GM19395 (cell line): ENCODE results near the gene FOXP1.

Experiments
- ATAC-seq: cut with Tn5 transposase; IDR thresholded peaks from one replicate; pipeline ENCODE4 v1.9.1; 2021; ENCODE audit warnings: mild to moderate bottlenecking, moderate library complexity; ENCODE audit not compliant: unreplicated experiment

The FOXP1 gene

DNA sequence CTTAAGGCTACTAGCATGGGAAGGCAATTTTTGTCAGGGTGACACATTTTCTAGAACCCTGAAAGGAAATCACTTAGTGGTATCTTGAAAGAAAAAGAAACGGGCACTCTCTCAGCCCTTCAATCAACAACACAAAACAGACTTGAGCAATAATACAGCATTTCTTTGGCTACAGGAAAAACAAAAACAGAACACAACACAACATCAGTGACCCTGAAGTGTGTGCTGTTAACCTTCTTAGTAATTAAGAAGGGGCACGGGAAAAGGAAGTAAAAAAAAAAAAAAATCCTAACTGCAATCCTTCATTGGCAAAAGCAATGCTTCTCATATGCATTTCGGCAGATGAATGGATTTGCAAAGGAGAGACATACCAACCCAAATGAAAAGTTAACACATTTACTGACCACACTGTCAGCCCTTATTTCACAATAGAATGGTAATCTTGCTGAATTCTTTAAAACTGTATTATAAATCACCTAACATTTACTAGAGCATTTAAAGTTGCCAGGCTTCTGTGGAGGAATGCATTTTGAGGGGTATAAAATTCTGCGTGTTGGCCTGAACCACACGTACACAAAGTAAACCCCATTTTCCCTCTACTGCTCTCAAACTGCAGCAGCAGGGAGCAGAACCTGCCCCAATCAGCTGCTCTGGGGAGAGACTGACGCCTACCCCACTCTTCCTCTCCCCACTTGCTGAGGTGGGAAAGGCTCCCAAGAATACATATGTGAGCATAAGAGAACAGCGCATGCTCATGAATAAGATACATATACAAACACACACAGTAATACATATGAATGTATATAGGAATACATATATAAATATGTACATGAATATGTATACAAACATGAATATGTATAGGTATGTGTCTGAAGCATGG, 198.5 kb downstream of the FOXP1 start:
- no peak for ATAC-seq

DNA sequence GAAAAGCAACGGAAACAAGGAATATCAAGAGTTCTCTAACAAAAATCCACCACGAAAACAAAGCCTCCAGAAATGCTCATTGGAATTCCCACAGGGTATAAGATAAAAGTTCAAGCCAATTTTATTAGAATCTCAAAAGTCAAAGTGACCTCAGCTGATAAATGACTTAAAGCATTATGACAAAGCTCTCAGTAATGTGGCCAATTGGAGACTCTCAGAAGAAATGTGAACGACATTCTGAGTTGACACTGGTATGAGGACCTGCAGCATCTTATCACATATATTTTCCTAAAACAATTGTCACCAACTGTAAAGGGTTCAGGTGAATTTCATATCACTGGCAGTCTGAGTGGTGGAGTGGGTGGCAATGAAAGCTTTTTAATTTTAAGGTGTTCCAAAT, 199.1 kb downstream of the FOXP1 start:
- ATAC-seq: no peak

DNA sequence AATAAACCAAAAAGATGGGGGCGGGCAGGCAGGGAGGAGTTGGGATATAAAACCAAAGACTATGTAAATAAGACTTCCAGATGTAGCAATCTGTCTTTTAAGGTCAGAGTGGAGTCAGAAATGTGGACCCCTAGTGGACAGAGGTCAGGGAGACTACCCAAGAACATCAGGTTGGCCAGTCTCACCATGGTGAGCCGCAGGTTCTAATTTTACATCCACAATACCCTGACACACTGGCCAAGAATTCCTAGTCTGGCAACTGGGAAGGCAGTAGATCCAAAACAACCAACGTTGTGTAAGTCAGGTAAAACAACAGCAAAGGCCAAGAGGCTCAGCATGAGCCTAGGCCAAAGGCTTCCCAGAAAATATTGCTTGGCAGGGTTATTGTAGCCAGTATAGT, 203.4 kb downstream of the FOXP1 start:
- ATAC-seq: no peak

DNA sequence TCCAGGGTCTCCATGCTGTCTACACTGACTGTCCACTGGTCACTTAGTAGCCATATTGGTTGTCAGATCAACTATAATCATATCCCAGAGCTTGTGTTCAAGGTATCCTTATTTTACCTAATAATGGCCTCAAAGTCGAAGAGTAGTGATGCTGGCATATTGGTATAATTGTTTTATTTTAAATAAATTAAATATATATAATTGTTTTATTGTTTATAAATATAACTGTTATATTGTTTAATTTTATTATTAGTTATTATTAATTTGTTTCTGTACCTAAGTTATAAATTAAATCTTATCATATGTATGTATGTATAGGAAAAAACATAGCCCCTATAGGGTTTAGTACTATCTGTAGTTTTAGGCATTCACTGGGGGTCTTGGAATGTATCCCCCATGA, 205.0 kb downstream of the FOXP1 start:
- no peak for ATAC-seq

DNA sequence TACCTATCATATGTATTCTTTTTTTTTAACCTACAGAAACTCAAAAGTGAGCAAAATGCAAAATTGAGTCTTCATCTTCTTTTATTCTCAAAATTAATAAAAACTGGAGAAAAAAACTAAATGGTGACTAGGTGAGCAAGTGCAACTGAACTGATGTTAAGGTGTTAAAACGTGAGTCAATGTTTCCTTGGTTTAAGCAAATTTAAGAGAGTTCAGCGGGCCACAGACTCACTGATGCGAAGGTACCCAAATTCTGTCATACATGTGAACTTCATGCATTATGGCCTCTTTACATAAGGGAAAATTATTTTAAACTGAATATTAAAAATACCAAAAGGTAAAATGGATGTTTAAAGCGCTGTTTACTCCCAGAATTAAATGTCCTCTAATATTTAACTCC, 206.6 kb downstream of the FOXP1 start:
- no peak for ATAC-seq

DNA sequence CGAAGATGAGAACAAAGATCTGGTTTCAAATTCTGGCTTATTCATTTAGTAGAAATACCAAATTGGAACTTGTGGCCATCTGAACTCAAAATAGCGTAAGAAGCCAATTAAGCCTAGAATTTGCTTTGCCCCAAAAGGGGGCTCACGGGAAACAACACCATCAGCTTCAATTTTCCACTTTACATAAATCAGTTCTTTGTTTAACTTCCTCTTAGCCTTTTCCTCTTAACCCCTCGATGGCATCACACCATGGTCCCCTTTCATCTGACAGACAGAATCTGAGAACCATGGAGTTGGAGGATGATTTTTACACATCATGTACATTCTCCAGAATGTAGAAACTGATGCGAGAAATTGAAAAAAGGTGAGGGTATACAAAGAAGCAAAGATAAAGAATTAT, 207.0 kb downstream of the FOXP1 start:
- no peak for ATAC-seq

DNA sequence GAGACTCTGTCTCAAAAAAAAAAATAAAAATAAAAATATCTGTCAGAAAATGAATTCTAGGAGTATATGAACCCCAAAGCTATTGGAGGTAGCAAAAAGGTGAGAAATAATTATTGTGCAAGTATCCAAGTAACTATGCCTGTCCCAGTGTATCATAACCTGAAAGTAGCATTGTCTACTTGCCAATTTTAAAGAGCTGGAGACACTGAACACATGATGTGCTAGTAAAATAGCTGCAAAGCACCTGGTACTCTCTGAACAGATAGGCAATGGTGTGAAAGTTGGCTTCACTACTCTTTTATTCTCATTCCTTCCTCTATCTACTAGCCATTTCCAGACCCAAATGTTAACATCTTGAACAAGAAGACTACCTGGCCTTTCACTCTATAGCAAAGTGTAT, 208.9 kb downstream of the FOXP1 start:
- no peak for ATAC-seq

DNA sequence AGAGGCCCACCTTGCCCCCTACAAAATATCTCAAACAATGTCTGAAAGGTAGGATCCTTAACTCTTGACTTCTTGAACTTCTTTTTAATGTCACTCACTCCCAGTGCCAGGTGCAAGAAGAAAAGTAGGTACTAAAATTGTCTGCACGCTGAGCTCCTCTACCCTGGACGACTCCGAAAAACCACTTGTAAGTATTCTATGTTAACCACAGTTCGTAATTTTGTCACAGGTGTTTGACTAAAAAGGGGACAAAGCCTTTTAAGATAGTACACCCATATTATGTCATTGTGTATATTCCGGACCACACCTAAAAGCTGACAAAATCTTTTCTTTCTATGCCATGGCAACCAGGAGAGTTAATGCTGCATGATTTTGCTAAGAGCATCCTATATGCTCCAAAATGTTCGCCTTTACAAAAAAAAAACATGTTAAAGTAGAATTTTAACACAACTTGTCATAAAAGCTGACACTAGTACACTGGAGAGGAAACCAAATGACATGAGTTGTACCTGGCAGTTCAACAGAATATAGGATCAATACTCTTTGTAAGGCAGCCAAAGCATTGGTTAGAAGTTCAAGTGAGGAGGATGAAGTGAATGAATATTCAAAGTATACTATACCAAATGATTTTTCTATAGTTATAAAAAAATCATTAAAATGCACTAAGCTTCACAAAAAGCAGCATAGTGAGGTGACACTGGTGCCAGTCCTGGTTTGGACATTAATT, 210.5 kb downstream of the FOXP1 start:
- ATAC-seq: no peak

DNA sequence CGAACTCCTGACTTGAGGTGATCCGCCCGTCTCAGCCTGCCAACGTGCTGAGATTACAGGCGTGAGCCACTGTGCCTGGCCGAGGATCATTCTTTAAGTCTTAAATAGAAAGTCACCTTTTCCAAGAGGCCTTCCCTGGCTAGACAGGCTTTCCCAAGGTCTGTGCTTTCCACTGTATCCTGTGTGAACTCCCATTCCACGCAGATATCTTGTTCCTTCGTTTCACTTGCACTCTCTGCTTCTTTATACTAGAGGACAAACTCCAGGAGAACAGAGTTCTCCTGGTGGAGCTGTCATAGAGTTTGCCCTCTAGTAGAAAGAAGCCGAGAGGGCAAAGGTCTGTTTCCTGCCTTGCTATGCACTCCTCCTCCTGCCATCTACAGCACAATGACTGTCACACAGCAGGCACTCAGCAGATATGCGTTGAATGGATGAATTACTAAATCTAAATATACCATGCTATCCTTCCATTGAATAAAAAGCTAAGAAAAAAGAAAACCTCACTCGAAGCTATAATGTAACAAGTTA, 211.2 kb downstream of the FOXP1 start:
- no peak for ATAC-seq

DNA sequence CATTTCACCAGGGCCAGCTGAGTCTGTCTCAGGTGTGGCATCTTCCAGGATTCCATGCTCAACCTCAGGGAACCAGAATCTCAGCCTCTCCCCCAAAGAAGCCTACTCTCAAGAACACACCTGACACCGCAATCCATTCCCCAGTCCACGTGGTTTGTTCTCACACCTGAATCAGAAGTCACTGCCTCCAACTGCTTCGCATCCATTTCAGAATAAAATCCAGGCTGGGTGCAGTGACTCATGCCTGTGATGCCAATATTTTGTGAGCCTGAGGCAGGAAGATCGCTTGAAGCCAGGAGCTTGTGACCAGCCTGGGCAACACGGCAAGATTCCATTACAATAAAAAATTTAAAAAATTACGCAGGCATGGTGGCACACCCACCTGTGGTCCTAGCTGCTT, 212.2 kb downstream of the FOXP1 start:
- no peak for ATAC-seq

DNA sequence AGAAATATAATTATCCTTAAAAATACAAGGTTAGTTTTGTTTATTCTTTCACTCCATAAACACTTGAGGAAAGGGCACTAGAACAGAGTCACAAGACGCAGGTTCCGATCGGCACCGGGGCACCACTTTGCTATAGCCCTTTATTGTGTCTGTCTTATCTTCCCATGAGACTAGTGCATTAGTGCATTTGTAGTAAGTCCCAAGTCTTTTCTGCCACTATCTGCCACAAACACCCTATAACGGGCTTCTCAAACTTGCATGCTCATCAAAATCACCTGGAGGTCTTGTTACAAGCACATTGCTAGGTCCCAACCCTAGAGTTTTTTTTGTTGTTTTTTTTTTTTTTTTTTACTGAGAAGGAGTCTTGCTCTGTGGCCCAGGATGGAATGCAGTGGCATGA, 213.1 kb downstream of the FOXP1 start:
- no peak for ATAC-seq

DNA sequence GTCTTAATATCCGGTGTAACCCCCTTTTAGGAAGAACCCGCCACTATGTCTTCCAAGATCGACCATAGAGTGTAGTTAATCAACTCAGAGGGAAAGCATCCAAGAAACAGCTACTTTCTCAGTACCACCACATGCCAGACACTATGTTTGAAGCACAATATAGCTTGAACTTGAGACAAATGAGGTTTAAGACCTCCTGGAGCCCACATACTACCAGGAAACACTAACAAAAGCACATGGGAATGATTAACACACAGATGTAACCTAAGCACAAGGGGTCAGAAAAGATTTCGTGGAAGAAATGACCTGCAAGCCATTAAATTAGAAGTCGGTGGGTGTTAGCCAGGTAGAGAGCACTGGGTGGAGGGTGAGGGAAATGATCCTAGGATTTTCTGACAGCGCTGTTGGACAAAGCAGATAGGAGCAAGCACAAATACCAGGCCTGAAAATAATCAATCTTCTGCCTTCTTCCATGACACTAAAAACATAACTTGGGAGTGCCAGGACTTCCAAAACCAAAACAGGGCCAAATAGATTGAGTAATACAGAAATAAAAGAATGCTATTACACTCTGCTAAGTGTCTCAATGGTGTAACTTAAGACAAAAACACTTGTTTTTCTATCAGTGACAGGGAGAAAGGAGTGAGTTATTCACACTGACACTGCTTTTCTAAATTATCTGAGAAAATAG, 213.7 kb downstream of the FOXP1 start:
- no peak for ATAC-seq

DNA sequence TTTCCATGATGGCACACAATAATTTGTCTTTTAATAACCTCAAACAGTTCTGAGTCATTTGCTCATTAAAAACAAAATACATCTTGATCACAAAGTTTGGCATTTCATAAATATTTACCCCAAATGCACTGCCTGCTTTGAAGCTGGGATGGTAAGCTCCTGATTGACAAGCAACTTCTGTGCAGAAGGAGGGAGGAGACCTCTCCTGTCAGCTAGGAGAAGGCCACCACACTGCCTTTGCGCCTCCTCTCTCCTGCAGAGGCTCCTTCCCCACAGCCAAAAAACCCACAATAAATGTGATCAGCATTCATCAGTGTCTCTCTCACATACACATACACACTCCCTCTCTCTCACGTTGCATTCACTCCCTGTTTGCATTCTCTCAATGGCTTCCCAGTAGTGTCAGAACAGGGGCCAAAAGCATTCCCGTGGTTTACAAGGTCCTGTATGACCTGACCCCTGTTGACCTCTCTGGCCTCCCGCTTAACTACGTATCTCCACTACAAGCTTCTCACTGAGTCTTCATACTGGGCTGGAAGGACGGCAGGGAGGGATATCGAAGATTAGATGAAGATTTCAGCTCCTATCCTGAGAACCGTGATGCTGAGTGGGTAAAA, 216.4 kb downstream of the FOXP1 start:
- no peak for ATAC-seq

DNA sequence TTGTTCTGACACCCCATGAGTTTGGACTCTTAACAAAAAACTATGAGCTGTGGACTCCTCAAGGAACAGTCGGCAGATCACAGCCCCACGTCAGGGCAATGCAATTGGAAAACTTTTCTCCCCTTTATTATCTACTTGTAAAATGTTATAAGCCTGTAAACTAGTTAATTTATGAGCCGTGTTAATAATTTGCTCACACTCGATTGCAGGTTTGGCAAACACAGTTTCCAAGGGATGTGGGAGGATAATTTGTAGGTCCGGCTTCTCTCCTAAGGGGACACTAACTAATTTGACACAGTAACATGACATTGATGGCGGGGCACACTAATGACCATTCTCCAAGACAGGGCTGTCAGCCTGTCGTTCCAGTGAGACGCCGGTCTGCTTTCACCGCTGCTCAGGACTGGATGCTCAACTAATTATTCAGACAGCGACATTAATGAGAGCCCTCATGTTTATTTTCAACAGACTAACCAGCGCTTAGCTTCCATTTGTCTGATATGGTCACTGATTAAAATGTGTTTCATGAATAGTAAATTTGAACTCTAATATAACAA, 222.1 kb downstream of the FOXP1 start:
- no peak for ATAC-seq

DNA sequence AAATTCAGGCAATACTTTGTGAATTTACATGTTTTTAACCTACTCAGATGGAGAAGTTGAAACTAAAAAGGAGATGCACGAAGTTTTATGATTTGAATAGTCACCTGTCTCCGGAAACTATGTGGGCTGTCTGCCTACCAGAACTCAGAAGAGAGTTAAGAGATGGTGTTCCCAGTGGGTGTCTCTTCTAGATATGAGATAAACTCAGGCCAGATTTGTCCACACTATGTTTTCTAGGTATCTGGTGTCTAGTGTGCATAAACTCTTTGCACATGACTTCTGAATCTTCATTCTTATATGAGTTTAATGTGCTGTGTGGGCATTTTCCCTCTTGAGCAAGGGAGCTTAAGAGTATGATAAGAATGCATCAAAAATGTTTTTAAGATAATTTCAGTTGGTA, 222.8 kb downstream of the FOXP1 start:
- peak; percentile 84 for ATAC-seq

DNA sequence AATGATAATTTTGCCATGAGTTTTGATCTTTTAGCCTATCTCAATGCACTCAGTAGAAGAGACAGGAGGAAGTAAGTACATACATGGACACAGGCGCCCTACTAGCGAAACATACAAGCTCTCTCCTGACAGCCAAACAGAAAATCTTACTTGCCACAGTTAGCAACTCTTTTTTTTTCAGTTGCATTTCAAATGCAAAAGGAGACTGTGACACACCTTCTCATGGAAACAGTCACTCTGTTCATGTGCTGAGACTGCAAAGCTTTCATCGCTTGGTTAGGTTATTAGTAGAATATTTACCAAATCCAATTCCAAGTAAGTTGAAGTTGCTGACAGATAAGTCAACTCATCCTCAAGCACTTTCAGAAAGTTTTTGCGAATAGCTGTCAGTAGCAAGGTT, 223.3 kb downstream of the FOXP1 start:
- peak; percentile 54 for ATAC-seq

DNA sequence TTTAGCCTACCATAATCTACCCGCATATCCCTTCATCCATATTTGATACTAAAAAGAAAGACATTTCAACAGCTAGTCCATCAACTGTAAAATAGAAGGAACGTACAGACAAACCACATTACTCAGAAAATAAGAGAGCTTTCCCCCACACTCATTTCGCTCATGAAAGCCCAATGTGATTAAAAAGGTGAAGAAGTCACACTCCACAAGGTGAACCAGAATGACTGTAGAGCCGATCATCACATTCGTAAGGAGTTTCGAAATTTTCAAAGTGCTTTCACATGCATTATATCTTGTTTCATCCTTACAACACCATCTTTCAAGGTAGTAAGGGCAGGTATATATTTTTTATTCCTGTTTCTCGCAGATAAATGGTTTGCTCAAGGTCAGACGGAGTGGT, 225.3 kb downstream of the FOXP1 start:
- ATAC-seq: no peak

DNA sequence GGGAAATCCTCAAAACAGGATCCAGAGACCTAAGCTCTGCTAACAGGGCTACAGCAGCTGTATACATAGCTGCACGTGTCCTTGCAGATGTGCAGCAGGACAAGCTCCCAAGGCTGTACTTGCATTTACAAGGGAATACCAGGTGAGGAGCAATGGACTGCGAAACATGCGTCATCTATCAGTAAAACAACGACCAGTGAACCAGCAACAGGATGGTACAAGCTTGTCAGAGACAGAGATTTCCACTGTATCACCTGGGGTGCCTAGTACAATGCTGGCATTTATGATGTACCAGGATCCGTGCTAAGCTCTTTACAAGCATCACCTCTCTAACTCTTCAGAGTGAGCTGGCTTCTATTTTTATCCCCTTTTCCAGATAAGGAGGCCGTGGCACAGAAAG, 227.3 kb downstream of the FOXP1 start:
- ATAC-seq: no peak

DNA sequence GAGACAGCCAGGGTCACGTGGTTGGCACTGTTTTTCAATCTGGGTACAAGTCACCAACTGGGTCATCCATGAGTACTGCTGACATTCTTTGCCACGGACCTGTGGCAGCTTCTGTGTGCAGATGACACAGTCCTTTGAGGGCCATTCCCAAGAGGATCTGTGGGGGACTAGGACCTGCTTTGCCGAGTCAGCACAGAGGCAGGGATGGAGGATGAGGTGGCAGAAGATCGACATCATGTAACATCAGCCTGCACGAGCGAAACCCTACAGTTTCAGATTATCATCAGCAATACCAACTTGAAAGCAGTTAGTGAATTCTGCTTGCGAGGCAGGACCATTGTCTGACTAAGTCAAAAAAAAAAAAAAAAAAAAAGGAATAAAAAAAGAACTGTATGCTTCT, 227.7 kb downstream of the FOXP1 start:
- ATAC-seq: no peak

DNA sequence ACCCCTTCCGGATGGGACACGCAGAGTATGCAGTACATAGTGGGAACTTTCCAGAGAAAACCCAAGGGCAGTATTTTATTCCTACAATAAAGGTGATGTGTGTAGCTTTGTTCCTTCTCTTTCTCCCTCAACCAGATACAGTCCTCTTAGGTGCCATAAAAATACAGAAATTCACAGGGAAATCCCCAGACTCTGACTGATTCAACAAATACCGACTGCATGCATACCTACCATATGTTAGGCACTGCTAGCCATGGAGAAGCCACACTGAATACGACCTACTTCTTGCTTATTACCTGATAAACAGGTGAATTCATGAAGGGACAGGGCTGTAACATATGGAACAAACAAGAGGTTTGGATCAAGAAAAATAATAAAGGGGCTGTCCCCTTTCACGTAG, 228.5 kb downstream of the FOXP1 start:
- ATAC-seq: no peak
